K562 (cell line): ENCODE measurements around the gene ITPR1. TPM values are rescaled to one million over a fixed set of nuclear protein-coding genes. Genes with fewer than 3 reads are reported as not detected.
A peak's percentile ranks its signal among the peaks of the same experiment; 100 is the strongest.

ENCODE experiments used
- ATAC-seq: fragments of 200-7000 bp; cut with Tn5 transposase; 3 replicates; pipeline ENCODE4 v1.9.1; 2020; ENCODE audit warnings: moderate library complexity
- BruUV-seq: library from RNA; stranded (reverse); fragments of 400-500 nt; replicated peaks from 2 replicates; lab custom pipeline; 2021; lab: Mats Ljungman, UMichigan
- CTCF ChIA-PET: fragments of 300-600 bp; formaldehyde crosslinking; extraction: SDS; loops from one replicate; lab custom pipeline; 2021; ENCODE audit warnings: low intra/inter-chr PET ratio; lab: Yijun Ruan, JAX
- POLR2A ChIA-PET: fragments of 300-600, 350-650 bp; sonication (Branson Sonifier 250); formaldehyde crosslinking; extraction: SDS; loops from one replicate; lab custom pipeline; 2021; ENCODE audit warnings: antibody characterized with exemption, inconsistent platforms; lab: Yijun Ruan, JAX
- DNase-seq, 4 experiments: peaks; one replicate each; pipeline versions ENCODE4 v3.0.0 to v3.0.0-alpha.2; 2011 to 2018; ENCODE audit warnings: low spot score in 3 of 4, mixed read lengths in 3 of 4; ENCODE audit errors: extremely low read depth in 1 of 4
- FAIRE-seq: peaks from 2 replicates; lab custom pipeline; 2011; peaks lifted over from hg19 to GRCh38; lab: Jason Lieb, UNC
- H2AFZ ChIP-seq: 2 replicates; pipeline ENCODE4 v1.6.0; 2011; ENCODE audit warnings: low read depth, low read length, control low read depth, inconsistent platforms
- H3K27ac ChIP-seq: fragments of 200-600 bp; 3 replicates; pipeline ENCODE4 v1.8.0; 2011; ENCODE audit warnings: low read depth, mild to moderate bottlenecking, control low read depth, inconsistent platforms, low read length, moderate library complexity, mixed read lengths; ENCODE audit errors: extremely low read depth
- H3K27me3 ChIP-seq, 2 experiments: fragments of 300-600 bp in 1 of 2; 2 replicates in 1 of 2; 3 replicates in 1 of 2; pipeline versions ENCODE4 v1.6.0 to v1.8.0; 2011; ENCODE audit warnings: inconsistent platforms in 2 of 2, low read length in 2 of 2, mild to moderate bottlenecking in 1 of 2, mixed read lengths in 1 of 2, moderate library complexity in 1 of 2; ENCODE audit not compliant: control insufficient read depth in 2 of 2, insufficient read depth in 2 of 2
- H3K36me3 ChIP-seq: fragments of 300-600 bp; 3 replicates; pipeline ENCODE4 v1.8.0; 2011; ENCODE audit warnings: mild to moderate bottlenecking, low read length, inconsistent platforms; ENCODE audit not compliant: control insufficient read depth, insufficient read depth
- H3K4me1 ChIP-seq, 2 experiments: fragments of 200-600 bp in 1 of 2; replicated peaks in 1 of 2; 2 replicates in 1 of 2; 3 replicates in 1 of 2; pipeline versions ENCODE4 v1.5.1 to v1.8.0; 2011; ENCODE audit warnings: inconsistent platforms in 2 of 2, low read length in 2 of 2, mild to moderate bottlenecking in 1 of 2, mixed read lengths in 1 of 2, moderate library complexity in 1 of 2; ENCODE audit not compliant: control insufficient read depth in 2 of 2, insufficient read depth in 2 of 2
- H3K4me2 ChIP-seq: 2 replicates; pipeline ENCODE4 v1.6.1; 2011; ENCODE audit warnings: low read length, control low read depth, inconsistent platforms, mixed read lengths; ENCODE audit not compliant: insufficient read depth
- H3K4me3 ChIP-seq: fragments of 200-600 bp; sonication (generic), shearing (Covaris generic); 2 replicates; pipeline ENCODE4 v1.5.1; 2016; ENCODE audit warnings: control low read depth, inconsistent platforms
- H3K79me2 ChIP-seq: fragments of 200-600 bp; 3 replicates; pipeline ENCODE4 v1.8.0; 2011; ENCODE audit warnings: low read length, inconsistent platforms; ENCODE audit not compliant: control insufficient read depth, insufficient read depth
- H3K9ac ChIP-seq, 2 experiments: 2 replicates each; pipeline versions ENCODE4 v1.6.0 to v1.6.1; 2011; ENCODE audit warnings: low read depth in 2 of 2, low read length in 2 of 2, control low read depth in 1 of 2, inconsistent platforms in 1 of 2, mild to moderate bottlenecking in 1 of 2, mixed read lengths in 1 of 2; ENCODE audit not compliant: insufficient read depth in 1 of 2
- H3K9me1 ChIP-seq: one replicate; pipeline ENCODE4 v1.6.0; 2011; ENCODE audit warnings: inconsistent platforms, mild to moderate bottlenecking, low read length, moderate library complexity; ENCODE audit not compliant: control insufficient read depth, insufficient read depth
- H3K9me3 ChIP-seq: replicated peaks from 2 replicates; pipeline ENCODE4 v1.5.1; 2011; ENCODE audit warnings: low read depth, low read length, inconsistent platforms; ENCODE audit not compliant: control insufficient read depth, insufficient read depth
- H4K20me1 ChIP-seq: replicated peaks from 2 replicates; pipeline ENCODE4 v1.6.1; 2011; ENCODE audit warnings: low read length, inconsistent platforms, mixed read lengths; ENCODE audit not compliant: control insufficient read depth, insufficient read depth
- ADNP ChIP-seq: fragments of 200-800 bp; sonication (Bioruptor generic); IDR thresholded peaks from 2 replicates; pipeline ENCODE4 v1.6.1; 2016; ENCODE audit warnings: missing genetic modification characterization, missing compliant biosample characterization
- BCOR ChIP-seq: fragments of 450-650 bp; IDR thresholded peaks from 2 replicates; pipeline ENCODE4 v1.6.1; 2016
- GTF2B ChIP-seq: IDR thresholded peaks from 2 replicates; pipeline ENCODE4 v1.6.1; 2011; ENCODE audit not compliant: insufficient read length; ENCODE audit errors: extremely low read depth
- HDAC2 ChIP-seq: fragments of 450-650 bp; IDR thresholded peaks from 2 replicates; pipeline ENCODE4 v1.6.1; 2016; ENCODE audit warnings: mild to moderate bottlenecking
- KDM1A ChIP-seq, 2 experiments: fragments of 450-650 bp; IDR thresholded peaks; 2 replicates each; pipeline ENCODE4 v1.6.1; 2016; ENCODE audit warnings: mild to moderate bottlenecking in 2 of 2
- RAD21 ChIP-seq, 2 experiments: fragments of 250-450 bp in 1 of 2; fragments of 450-650 bp in 1 of 2; sonication (Bioruptor Pico) in 1 of 2; formaldehyde crosslinking in 1 of 2; IDR thresholded peaks in 1 of 2; conservative IDR thresholded peaks in 1 of 2; 2 replicates each; pipeline versions ENCODE4 v1.4.0 to v1.8.0; 2020 to 2022; ENCODE audit warnings: mild to moderate bottlenecking in 2 of 2, moderate library complexity in 1 of 2
- RBM25 ChIP-seq: fragments of 200-400 bp; formaldehyde crosslinking; IDR thresholded peaks from 2 replicates; pipeline ENCODE4 v1.6.1; 2018; ENCODE audit warnings: low read length, low read depth, moderate library complexity; ENCODE audit not compliant: severe bottlenecking
- RCOR1 ChIP-seq, 2 experiments: IDR thresholded peaks; 2 replicates each; pipeline ENCODE4 v1.6.1; 2012; ENCODE audit warnings: low read depth in 2 of 2, low read length in 2 of 2, borderline replicate concordance in 1 of 2, improper control_type of control experiment in 1 of 2
- SETDB1 ChIP-seq: IDR thresholded peaks from one replicate; pipeline ENCODE4 v1.6.1; 2012; ENCODE audit warnings: low read length, control low read depth, inconsistent platforms
- SUPT5H ChIP-seq: fragments of 450-650 bp; IDR thresholded peaks from 2 replicates; pipeline ENCODE4 v1.6.1; 2016
- ZNF121 ChIP-seq: sonication (generic); formaldehyde crosslinking; conservative IDR thresholded peaks from 2 replicates; pipeline ENCODE4 v1.8.0; 2022; ENCODE audit warnings: missing genetic modification reagents
- WGBS: fragments of 100-300 bp; shearing (Covaris generic); methylation state at CpG from one replicate; pipeline ENCODE4 v1.1.6; 2016; ENCODE audit warnings: low coverage, mixed read lengths; ENCODE audit not compliant: insufficient coverage; ENCODE audit errors: missing lambda C conversion rate; 5-methylcytosine and 5-hydroxymethylcytosine counted together
- in situ Hi-C: fragments of 300-500 bp; cut with MboI; formaldehyde crosslinking; loops from 4 replicates; pipeline ENCODE4 v1.15.0; 2018; ENCODE audit warnings: inconsistent platforms, mixed read lengths
- intact Hi-C: fragments of 100-400 bp; cut with micrococcal nuclease; formaldehyde crosslinking; loops from 2 replicates; pipeline ENCODE4 v1.14.2; 2022
- polyA plus RNA-seq, 8 experiments: library from polyadenylated mRNA; depleted of rRNA in 4 of 8; stranded (reverse) in 5 of 8; unstranded in 3 of 8; fragments of >200 nt; fragmentation: Nextera tagmentation in 2 of 8; fragmentation: Illumina TruSeq in 1 of 8; extraction: Ambion mirVana in 2 of 8; extraction: Trizol in 1 of 8; gene quantifications; 2 replicates each; pipeline versions ENCODE4 v1.2.1 to v1.2.3, GENCODE V29; 2011 to 2014; ENCODE audit warnings: inconsistent platforms in 1 of 8, missing spikeins in 1 of 8
- total RNA-seq, 7 experiments: library from RNA; depleted of rRNA in 6 of 7; stranded (reverse); fragments of >200 nt in 6 of 7; fragmentation: Illumina TruSeq in 2 of 7; extraction: Trizol in 2 of 7; gene quantifications; 2 replicates each; pipeline versions ENCODE4 v1.2.1 to v1.2.3, GENCODE V29; 2011 to 2021; ENCODE audit warnings: low replicate concordance in 1 of 7

The ITPR1 gene
- total and polyA plus RNA-seq, 9 of the 15 experiments (the other 6 are each of a cell fraction or from before 2014, with no cell fraction given) = 22.4 to 40.0 (median 27.4) TPM

GRCh38 chr3:4511491-4512262 lies 18.5 kb downstream of the ITPR1 start:
- ChIA-PET POLR2A (interaction anchor here (1.3 to 10.9 kb wide), 4 partner anchors 9 to 20 kb away, joined by 3 to 220 read pairs (median 24); partner anchors contain the start of gene ITPR1), CTCF (interaction anchor here (0.6 kb wide), 1 partner anchor 161 kb away, joined by 3 read pairs; no protein-coding TSS in a partner anchor)
- intact Hi-C loops (no loop called here), in situ Hi-C loops (no loop called here)
- H3K9me3 ChIP-seq = no peaks in the 10 kb centered on the region
- no peaks in the 10 kb centered on the region; the same call in 2 of the 3 replicates for H3K79me2 ChIP-seq
- TF ChIP-seq RAD21 (CRISPR knock-in tag; conservative IDR thresholded peaks at IDR 0.05 in 1 of 2, IDR thresholded peaks at IDR 0.05 in 1 of 2) = no peak
- TF ChIP-seq ADNP (tag) = peak; percentile 57; the same call in 1 of the 2 replicates
- TF ChIP-seq SETDB1 = no peak
- peak; percentile 40 for TF ChIP-seq RBM25
- TF ChIP-seq KDM1A (IDR thresholded peaks at IDR 0.05) = peak; percentile 56 to 67
- TF ChIP-seq BCOR = peak; percentile 91
- no peak for TF ChIP-seq GTF2B
- 0 out of 4 replicates have a peak, but pooled peaks of 1 of the 2 experiments have one; percentile 8 for TF ChIP-seq RCOR1 (IDR thresholded peaks at IDR 0.05; ENCODE audit: borderline replicate concordance in 1 of 2, low read depth in 2 of 2, low read length in 2 of 2)
- TF ChIP-seq HDAC2 = peak; percentile 57
- TF ChIP-seq SUPT5H = no peak
- TF ChIP-seq ZNF121 = peak; percentile 74
- peaks cover 10 to 49% of the 10 kb centered on the region in 2 experiments; a peak in 4 of 5 replicates for H3K4me1 ChIP-seq
- BruUV-seq = no TSS peak
- H3K9me1 ChIP-seq = peaks cover 4% of the 10 kb centered on the region
- no peaks in the 10 kb centered on the region for H4K20me1 ChIP-seq
- no peak for DNase-seq
- no peaks in the 10 kb centered on the region for H3K36me3 ChIP-seq
- H3K27ac ChIP-seq = no peak overlapping the region
- H3K27me3 ChIP-seq = no peaks in the 10 kb centered on the region
- WGBS = 70% methylated on average over 7 of the region's 7 CpGs
- H3K9ac ChIP-seq = no peak overlapping the region
- H3K4me3 ChIP-seq = no peak overlapping the region
- no peak overlapping the region for H2AFZ ChIP-seq
- no peak for FAIRE-seq
- H3K4me2 ChIP-seq = no peak overlapping the region
- ATAC-seq = no peak
